ENCODE results near the gene PROSER3. TPM values are rescaled to one million over a fixed set of nuclear protein-coding genes. Genes with fewer than 3 reads are reported as not detected.

The PROSER3 gene
- total RNA-seq, 1 donor from 2014 or later: 7.7 TPM

- peak; percentile 87 for DNase-seq (ENCODE audit: low read depth)
These were observed 17.5 kb downstream of the PROSER3 start, which contains the start of gene ARHGAP33 for GRCh38 chr19:35775298-35776101. Gene ARHGAP33, plus strand, starts transcription at chr19:35775564. Its CDS starts 95 bp downstream, at chr19:35775659.

GRCh38 chr19:35776102-35776788 lies 18.3 kb downstream of the PROSER3 start:
- no peak for DNase-seq (ENCODE audit: low read depth)

- DNase-seq (ENCODE audit: low read depth): no peak
These were observed 19.3 kb downstream of the PROSER3 start for GRCh38 chr19:35777086-35777841.

- no peak for DNase-seq (ENCODE audit: low read depth)
These were observed 20.0 kb downstream of the PROSER3 start for GRCh38 chr19:35777961-35778360.

GRCh38 chr19:35779033-35779432 lies 21.1 kb downstream of the PROSER3 start:
- DNase-seq (ENCODE audit: low read depth): no peak

GRCh38 chr19:35780058-35780457 lies 22.1 kb downstream of the PROSER3 start:
- no peak for DNase-seq (ENCODE audit: low read depth)

- DNase-seq (ENCODE audit: low read depth): no peak
These were observed 22.7 kb downstream of the PROSER3 start for GRCh38 chr19:35780717-35781116.

GRCh38 chr19:35781650-35782049 lies 23.7 kb downstream of the PROSER3 start:
- no peak for DNase-seq (ENCODE audit: low read depth)

GRCh38 chr19:35782589-35782988 lies 24.6 kb downstream of the PROSER3 start:
- DNase-seq (ENCODE audit: low read depth): no peak

- no peak for DNase-seq (ENCODE audit: low read depth)
These were observed 25.8 kb downstream of the PROSER3 start for GRCh38 chr19:35783469-35784434.

- no peak for DNase-seq (ENCODE audit: low read depth)
These were observed 26.7 kb downstream of the PROSER3 start for GRCh38 chr19:35784503-35785338.

GRCh38 chr19:35785339-35785627 lies 27.3 kb downstream of the PROSER3 start:
- DNase-seq (ENCODE audit: low read depth): no peak

GRCh38 chr19:35786299-35787160 lies 28.6 kb downstream of the PROSER3 start:
- DNase-seq (ENCODE audit: low read depth): no peak

GRCh38 chr19:35787227-35787799 lies 29.3 kb downstream of the PROSER3 start:
- no peak for DNase-seq (ENCODE audit: low read depth)

- DNase-seq (ENCODE audit: low read depth): no peak
These were observed 30.4 kb downstream of the PROSER3 start for GRCh38 chr19:35788205-35788960.

GRCh38 chr19:35789195-35789977 lies 31.4 kb downstream of the PROSER3 start:
- DNase-seq (ENCODE audit: low read depth): no peak

Data from renal cortical epithelial cell (primary cell).